COR-L47 (cell line): Measurements from ENCODE around the gene UBQLN1.
A peak's percentile ranks its signal among the peaks of the same experiment; 100 is the strongest.
"Not testable (repeated sequence)": the region's sequence is repeated elsewhere in the genome, so short reads cannot be mapped to it uniquely, and the experiment has no call there.

Experiments used
- DNase-seq: peaks from one replicate; lab custom pipeline; 2025; lab: John Stamatoyannopoulos, UW

The UBQLN1 gene

GRCh38 chr9:83707768-83708514 is at the start of gene UBQLN1:
Gene UBQLN1, minus strand, starts transcription at chr9:83707958. Its CDS starts 279 bp downstream, at chr9:83707679.
- DNase-seq = peak; percentile 94

- DNase-seq = no peak
These were observed 46.7 kb upstream of the UBQLN1 start for GRCh38 chr9:83754383-83754977.

- DNase-seq = no peak
These were observed 41.9 kb upstream of the UBQLN1 start for GRCh38 chr9:83749706-83750105.

GRCh38 chr9:83744206-83744605 is 36.4 kb upstream of the UBQLN1 start:
- no peak for DNase-seq

GRCh38 chr9:83733739-83734138 is 26.0 kb upstream of the UBQLN1 start:
- no peak for DNase-seq

GRCh38 chr9:83728591-83729368 is 21.0 kb upstream of the UBQLN1 start:
- DNase-seq = not testable (repeated sequence)

- no peak for DNase-seq
These were observed 16.7 kb upstream of the UBQLN1 start for GRCh38 chr9:83724436-83724835.

- no peak for DNase-seq
These were observed 15.2 kb upstream of the UBQLN1 start for GRCh38 chr9:83722726-83723495.

- no peak for DNase-seq
These were observed 13.8 kb upstream of the UBQLN1 start for GRCh38 chr9:83721509-83721908.

- no peak for DNase-seq
These were observed 8.0 kb upstream of the UBQLN1 start for GRCh38 chr9:83715794-83716193.

GRCh38 chr9:83715221-83715620 is 7.5 kb upstream of the UBQLN1 start:
- DNase-seq = no peak

GRCh38 chr9:83714329-83714728 is 6.6 kb upstream of the UBQLN1 start:
- DNase-seq = no peak

GRCh38 chr9:83708515-83709158 is 879 bp upstream of the UBQLN1 start:
- peak; percentile 54 for DNase-seq

- DNase-seq = no peak
These were observed 315 bp downstream of the UBQLN1 start for GRCh38 chr9:83707518-83707767.

GRCh38 chr9:83706676-83707517 is 861 bp downstream of the UBQLN1 start:
- peak; percentile 24 for DNase-seq

GRCh38 chr9:83705219-83705651 is 2.5 kb downstream of the UBQLN1 start:
- not testable (repeated sequence) for DNase-seq

GRCh38 chr9:83701769-83702168 is 6.0 kb downstream of the UBQLN1 start:
- no peak for DNase-seq

- DNase-seq = no peak
These were observed 6.5 kb downstream of the UBQLN1 start for GRCh38 chr9:83701286-83701685.

GRCh38 chr9:83699615-83700014 is 8.1 kb downstream of the UBQLN1 start:
- DNase-seq = no peak

- DNase-seq = no peak
These were observed 8.7 kb downstream of the UBQLN1 start for GRCh38 chr9:83698976-83699585.

GRCh38 chr9:83691492-83691891 is 16.3 kb downstream of the UBQLN1 start:
- DNase-seq = no peak
